Gastrocnemius medialis (tissue), 4 donors: Measurements from ENCODE around the gene GDI1. TPM values are rescaled to one million over a fixed set of nuclear protein-coding genes. Genes with fewer than 3 reads are reported as not detected.

Source experiments
- ATAC-seq, 2 donors: fragments of 150-250 bp; one replicate each; pipeline ENCODE4 v1.9.1; 2016
- DNase-seq, 2 donors: peaks; one replicate each; pipeline ENCODE4 v3.0.0-alpha.2; 2019
- H3K27ac ChIP-seq, 4 donors: fragments of 200-600 bp; sonication (generic); 1 replicate in 1 of 4; 2 replicates in 3 of 4; pipeline ENCODE4 v1.5.1; 2016 to 2018; ENCODE audit warnings: mild to moderate bottlenecking in 2 of 4, moderate library complexity in 1 of 4
- H3K27me3 ChIP-seq, 3 donors: fragments of 200-600 bp; sonication (generic) in 2 of 3; 1 replicate in 1 of 3; 2 replicates in 2 of 3; pipeline versions ENCODE4 v1.5.1 to v1.6.0; 2016 to 2019; ENCODE audit warnings: mild to moderate bottlenecking in 1 of 3, moderate library complexity in 1 of 3
- H3K36me3 ChIP-seq, 2 donors: fragments of 200-600 bp; sonication (generic) in 1 of 2; one replicate each; pipeline ENCODE4 v1.5.1; 2017 to 2018
- H3K4me1 ChIP-seq, 2 donors: fragments of 200-600 bp; sonication (generic) in 1 of 2; one replicate each; pipeline ENCODE4 v1.5.1; 2016 to 2017; ENCODE audit warnings: mild to moderate bottlenecking in 2 of 2
- H3K4me3 ChIP-seq, 4 donors: fragments of 200-600 bp; sonication (generic) in 3 of 4; 1 replicate in 1 of 4; 2 replicates in 3 of 4; pipeline ENCODE4 v1.5.1; 2016 to 2019; ENCODE audit warnings: mild to moderate bottlenecking in 2 of 4
- H3K9me3 ChIP-seq, 3 donors: fragments of 200-600 bp; sonication (generic) in 2 of 3; 1 replicate in 1 of 3; 2 replicates in 2 of 3; pipeline ENCODE4 v1.5.1; 2016 to 2019
- CTCF ChIP-seq, 5 experiments: fragments of 450-650 bp in 3 of 5; fragments of 200-600 bp in 2 of 5; sonication (generic) in 2 of 5; IDR thresholded peaks in 4 of 5; conservative IDR thresholded peaks in 1 of 5; 1 replicate in 4 of 5; 2 replicates in 1 of 5; pipeline ENCODE4 v1.5.1; 2016 to 2019; ENCODE audit warnings: antibody characterized with exemption in 5 of 5, mild to moderate bottlenecking in 3 of 5, moderate library complexity in 3 of 5
- POLR2A ChIP-seq, 2 donors: fragments of 450-650 bp; IDR thresholded peaks; one replicate each; pipeline ENCODE4 v1.6.1; 2017; ENCODE audit warnings: antibody characterized with exemption in 2 of 2, mild to moderate bottlenecking in 2 of 2, moderate library complexity in 2 of 2
- in situ Hi-C, 4 donors: fragments of 200-750 bp; cut with MboI; loops; one replicate each; pipeline versions ENCODE4 v1.15.0 to v1.8.0; 2017; ENCODE audit warnings: low sequenced_read_pairs in 4 of 4
- intact Hi-C: fragments of 100-400 bp; cut with DNase I; formaldehyde crosslinking; loops from one replicate; pipeline ENCODE4 v1.15.1; 2023; ENCODE audit warnings: low total_unique reads
- total RNA-seq, 4 donors: library from RNA; depleted of rRNA; stranded (reverse); fragments of >200 nt; gene quantifications; one replicate each; pipeline versions ENCODE4 v1.1.0 to v1.2.3, GENCODE V29; 2016

The GDI1 gene
- total RNA-seq, 4 donors from 2014 or later = 19.8 to 54.5 (median 39.0) TPM

GRCh38 chrX:154443992-154444754, 7.2 kb downstream of the GDI1 start, which contains the start of gene FAM50A:
TSS of gene FAM50A (plus strand) at chrX:154444141. CDS start at chrX:154444236, 95 bp downstream.
- DNase-seq = peak; percentile 72 to 78
- intact Hi-C loops (loop anchor here (1.0 kb wide), 1 partner anchor 34 kb away; no protein-coding TSS in a partner anchor), in situ Hi-C loops (no loop called here)
- peaks cover 4 to 8% of the 10 kb centered on the region in 2 donors for H3K4me1 ChIP-seq
- peaks cover 0 to 21% of the 10 kb centered on the region in 2 donors for H3K36me3 ChIP-seq
- no peaks in the 10 kb centered on the region for H3K9me3 ChIP-seq
- peak within 1 kb of the TSS; percentile 58 to 64 (median 62) for H3K4me3 ChIP-seq
- ATAC-seq = peak; percentile 91 to 92
- no peaks in the 10 kb centered on the region for H3K27me3 ChIP-seq
- H3K27ac ChIP-seq = peak within 1 kb of the TSS; percentile 84 to 94 (median 91)
- TF ChIP-seq CTCF (IDR thresholded peaks at IDR 0.05 in 4 of 5, conservative IDR thresholded peaks at IDR 0.05 in 1 of 5) (no peak), POLR2A (IDR thresholded peaks at IDR 0.05) (peak; percentile 80 to 88)

GRCh38 chrX:154444755-154445246, 7.8 kb downstream of the GDI1 start:
- DNase-seq (no peak), ATAC-seq (peak in 1 of 2 donors; percentile 31)
- H3K36me3 ChIP-seq = peaks cover 0 to 27% of the 10 kb centered on the region in 2 donors
- intact Hi-C loops (loop anchor here (1.0 kb wide), 1 partner anchor 34 kb away; no protein-coding TSS in a partner anchor), in situ Hi-C loops (no loop called here)
- no peaks in the 10 kb centered on the region for H3K9me3 ChIP-seq
- peak overlapping the region; percentile 84 to 94 (median 91) for H3K27ac ChIP-seq
- peaks cover 4 to 8% of the 10 kb centered on the region in 2 donors for H3K4me1 ChIP-seq
- H3K27me3 ChIP-seq = no peaks in the 10 kb centered on the region
- TF ChIP-seq CTCF (IDR thresholded peaks at IDR 0.05 in 4 of 5, conservative IDR thresholded peaks at IDR 0.05 in 1 of 5) = no peak
- no peak for TF ChIP-seq POLR2A (IDR thresholded peaks at IDR 0.05)
- H3K4me3 ChIP-seq = peak overlapping the region; percentile 58 to 64 (median 62)

- intact Hi-C loops (no loop called here), in situ Hi-C loops (no loop called here)
- TF ChIP-seq POLR2A (IDR thresholded peaks at IDR 0.05) (no peak), CTCF (IDR thresholded peaks at IDR 0.05 in 4 of 5, conservative IDR thresholded peaks at IDR 0.05 in 1 of 5) (no peak)
These were observed 8.8 kb downstream of the GDI1 start for GRCh38 chrX:154445776-154446175.

GRCh38 chrX:154446430-154446829, 9.5 kb downstream of the GDI1 start:
- intact Hi-C loops = no loop called here
- in situ Hi-C loops = no loop called here
- no peak for ATAC-seq

More at GRCh38 chrX:154445776-154446175, 8.8 kb downstream of the GDI1 start:
- no peak overlapping the region for H3K4me3 ChIP-seq
- H3K27ac ChIP-seq = no peak overlapping the region
- peaks cover 0 to 35% of the 10 kb centered on the region in 2 donors for H3K36me3 ChIP-seq
- ATAC-seq (no peak), DNase-seq (no peak)
- peaks cover 4 to 8% of the 10 kb centered on the region in 2 donors for H3K4me1 ChIP-seq
- H3K27me3 ChIP-seq = no peaks in the 10 kb centered on the region
- no peaks in the 10 kb centered on the region for H3K9me3 ChIP-seq

More at GRCh38 chrX:154446430-154446829, 9.5 kb downstream of the GDI1 start:
- Histone ChIP-seq H3K4me1 (peaks cover 4 to 8% of the 10 kb centered on the region in 2 donors), H3K36me3 (peaks cover 0 to 31% of the 10 kb centered on the region in 2 donors), H3K9me3 (no peaks in the 10 kb centered on the region), H3K27ac (no peak overlapping the region), H3K27me3 (no peaks in the 10 kb centered on the region), H3K4me3 (no peak overlapping the region)
- no peak for DNase-seq
- TF ChIP-seq POLR2A (IDR thresholded peaks at IDR 0.05) (no peak), CTCF (IDR thresholded peaks at IDR 0.05 in 4 of 5, conservative IDR thresholded peaks at IDR 0.05 in 1 of 5) (no peak)
